Measurements from ENCODE around the gene NHEJ1. TPM values are rescaled to one million over a fixed set of nuclear protein-coding genes. Genes with fewer than 3 reads are reported as not detected.
A peak's percentile ranks its signal among the peaks of the same experiment; 100 is the strongest.

The NHEJ1 gene
- total and polyA plus RNA-seq, 9 of the 15 experiments (the other 6 are each of a cell fraction or from before 2014, with no cell fraction given), result 9.0 to 23.7 (median 13.9) TPM

DNA sequence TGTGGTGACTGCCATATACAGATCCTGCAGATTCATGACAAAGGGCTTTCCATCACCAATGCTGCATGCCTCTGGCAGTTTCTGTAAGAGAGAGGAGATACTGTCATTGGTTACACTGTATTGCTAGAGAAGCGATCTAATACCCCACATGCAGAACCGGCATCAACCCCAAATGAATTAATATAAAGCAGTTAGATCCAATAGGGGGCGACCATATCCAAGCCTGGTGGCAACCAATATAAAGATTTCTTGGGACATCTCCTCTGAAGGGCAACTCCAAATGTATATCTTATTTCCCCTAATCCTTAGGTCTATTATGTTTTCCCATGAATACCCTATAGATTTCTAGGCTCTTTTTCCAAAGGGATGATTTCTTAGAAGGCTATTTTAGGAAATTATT lies 82.5 kb downstream of the NHEJ1 start:
- no peaks in the 10 kb centered on the region for H3K27me3 ChIP-seq (ENCODE audit: control insufficient read depth in 2 of 2, insufficient read depth in 2 of 2, low read length in 2 of 2)
- ATAC-seq (no peak), DNase-seq (ENCODE audit: extremely low read depth in 1 of 4, low spot score in 3 of 4) (peak in 1 of 4 experiments; percentile 11), FAIRE-seq (no peak)
- 0 out of 5 replicates have a peak, but pooled peaks cover 0 to 2% of the 10 kb centered on the region in 2 experiments for H3K4me1 ChIP-seq (replicated peaks in 1 of 2; ENCODE audit: control insufficient read depth in 2 of 2, insufficient read depth in 2 of 2, low read length in 2 of 2)
- no peaks in the 10 kb centered on the region; the same call in 1 of the 2 replicates for H4K20me1 ChIP-seq (replicated peaks; ENCODE audit: control insufficient read depth, insufficient read depth, low read length)
- H3K4me3 ChIP-seq, result no peak overlapping the region
- H3K9me3 ChIP-seq (replicated peaks; ENCODE audit: control insufficient read depth, insufficient read depth, low read depth, low read length), result no peaks in the 10 kb centered on the region
- no peak overlapping the region for H3K9ac ChIP-seq (ENCODE audit: insufficient read depth in 1 of 2, low read depth in 2 of 2, low read length in 2 of 2)
- H3K4me2 ChIP-seq (ENCODE audit: insufficient read depth, low read length), result no peak overlapping the region
- in situ Hi-C loops (cut with MboI) (no loop called here), intact Hi-C loops (cut with micrococcal nuclease) (no loop called here)
- H3K9me1 ChIP-seq (ENCODE audit: control insufficient read depth, insufficient read depth, low read length), result peaks cover 2% of the 10 kb centered on the region
- no TSS peak for BruUV-seq (replicated peaks)
- ChIA-PET POLR2A (interaction anchor here (0.6 to 0.7 kb wide), 2 partner anchors 9 to 98 kb away, joined by 3 read pairs; no protein-coding TSS in a partner anchor), CTCF (ENCODE audit: low intra/inter-chr PET ratio) (no interaction called here)
- no peak overlapping the region for H3K27ac ChIP-seq (ENCODE audit: extremely low read depth, low read depth, low read length)
- WGBS (ENCODE audit: insufficient coverage, low coverage, missing lambda C conversion rate), result 29% methylated on average over 1 of the region's 3 CpGs
- no peaks in the 10 kb centered on the region for H3K79me2 ChIP-seq (ENCODE audit: control insufficient read depth, insufficient read depth, low read length)
- H2AFZ ChIP-seq (ENCODE audit: low read depth, low read length), result no peak overlapping the region
- peaks cover 5% of the 10 kb centered on the region; the same call in 1 of the 3 replicates for H3K36me3 ChIP-seq (ENCODE audit: control insufficient read depth, insufficient read depth, low read length)
- TF ChIP-seq, protein P1, sequence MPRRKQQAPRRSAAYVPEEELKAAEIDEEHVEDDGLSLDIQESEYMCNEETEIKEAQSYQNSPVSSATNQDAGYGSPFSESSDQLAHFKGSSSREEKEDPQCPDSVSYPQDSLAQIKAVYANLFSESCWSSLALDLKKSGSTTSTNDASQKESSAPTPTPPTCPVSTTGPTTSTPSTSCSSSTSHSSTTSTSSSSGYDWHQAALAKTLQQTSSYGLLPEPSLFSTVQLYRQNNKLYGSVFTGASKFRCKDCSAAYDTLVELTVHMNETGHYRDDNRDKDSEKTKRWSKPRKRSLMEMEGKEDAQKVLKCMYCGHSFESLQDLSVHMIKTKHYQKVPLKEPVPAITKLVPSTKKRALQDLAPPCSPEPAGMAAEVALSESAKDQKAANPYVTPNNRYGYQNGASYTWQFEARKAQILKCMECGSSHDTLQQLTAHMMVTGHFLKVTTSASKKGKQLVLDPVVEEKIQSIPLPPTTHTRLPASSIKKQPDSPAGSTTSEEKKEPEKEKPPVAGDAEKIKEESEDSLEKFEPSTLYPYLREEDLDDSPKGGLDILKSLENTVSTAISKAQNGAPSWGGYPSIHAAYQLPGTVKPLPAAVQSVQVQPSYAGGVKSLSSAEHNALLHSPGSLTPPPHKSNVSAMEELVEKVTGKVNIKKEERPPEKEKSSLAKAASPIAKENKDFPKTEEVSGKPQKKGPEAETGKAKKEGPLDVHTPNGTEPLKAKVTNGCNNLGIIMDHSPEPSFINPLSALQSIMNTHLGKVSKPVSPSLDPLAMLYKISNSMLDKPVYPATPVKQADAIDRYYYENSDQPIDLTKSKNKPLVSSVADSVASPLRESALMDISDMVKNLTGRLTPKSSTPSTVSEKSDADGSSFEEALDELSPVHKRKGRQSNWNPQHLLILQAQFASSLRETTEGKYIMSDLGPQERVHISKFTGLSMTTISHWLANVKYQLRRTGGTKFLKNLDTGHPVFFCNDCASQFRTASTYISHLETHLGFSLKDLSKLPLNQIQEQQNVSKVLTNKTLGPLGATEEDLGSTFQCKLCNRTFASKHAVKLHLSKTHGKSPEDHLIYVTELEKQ (CRISPR knock-in tag; IDR thresholded peaks at IDR 0.05), result no peak
- TF ChIP-seq RBM15 (IDR thresholded peaks at IDR 0.05; ENCODE audit: insufficient read depth, low read length), result no peak
- TF ChIP-seq, protein P2, sequence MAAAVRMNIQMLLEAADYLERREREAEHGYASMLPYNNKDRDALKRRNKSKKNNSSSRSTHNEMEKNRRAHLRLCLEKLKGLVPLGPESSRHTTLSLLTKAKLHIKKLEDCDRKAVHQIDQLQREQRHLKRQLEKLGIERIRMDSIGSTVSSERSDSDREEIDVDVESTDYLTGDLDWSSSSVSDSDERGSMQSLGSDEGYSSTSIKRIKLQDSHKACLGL (CRISPR knock-in tag; IDR thresholded peaks at IDR 0.05; ENCODE audit: borderline replicate concordance, poor library complexity, severe bottlenecking), result no peak
- no peak for TF ChIP-seq RERE (CRISPR knock-in tag; IDR thresholded peaks at IDR 0.05; ENCODE audit: borderline replicate concordance)
- no peak for TF ChIP-seq CHD4 (IDR thresholded peaks at IDR 0.05; ENCODE audit: insufficient read depth, insufficient replicate concordance, low read depth, low read length, poor library complexity, severe bottlenecking)
- no peak for TF ChIP-seq ZNF57 (CRISPR knock-in tag; IDR thresholded peaks at IDR 0.05)
- no peak for TF ChIP-seq HNRNPL (IDR thresholded peaks at IDR 0.05; ENCODE audit: low read depth, low read length)
- TF ChIP-seq CBX1 (IDR thresholded peaks at IDR 0.05; ENCODE audit: low read depth), result no peak
- no peak for TF ChIP-seq FOXA3 (CRISPR knock-in tag; conservative IDR thresholded peaks at IDR 0.05 in 1 of 2, IDR thresholded peaks at IDR 0.05 in 1 of 2)
- TF ChIP-seq HDAC3 (IDR thresholded peaks at IDR 0.05; ENCODE audit: borderline replicate concordance, partially characterized antibody), result no peak
- TF ChIP-seq HCFC1 (IDR thresholded peaks at IDR 0.05; ENCODE audit: low read depth, low read length), result no peak
- TF ChIP-seq POU5F1 (IDR thresholded peaks at IDR 0.05; ENCODE audit: borderline replicate concordance, low read depth, low read length, partially characterized antibody), result no peak

Measured in K562 (cell line).